IMR-90 (cell line): ENCODE data around the gene ZBTB38. TPM values are rescaled to one million over a fixed set of nuclear protein-coding genes. Genes with fewer than 3 reads are reported as not detected.

Experiments used
- ATAC-seq: fragments of 200-7000 bp; cut with Tn5 transposase; 2 replicates; pipeline ENCODE4 v1.9.1; 2020; ENCODE audit warnings: low read depth, mild to moderate bottlenecking, moderate library complexity
- BruUV-seq: library from RNA; stranded (reverse); fragments of 400-500 nt; replicated peaks from 2 replicates; lab custom pipeline; 2021; lab: Mats Ljungman, UMichigan
- CTCF ChIA-PET: fragments of 300-600 bp; formaldehyde crosslinking; extraction: SDS; loops from one replicate; lab custom pipeline; 2021; ENCODE audit warnings: antibody characterized with exemption; lab: Yijun Ruan, JAX
- POLR2A ChIA-PET: fragments of 300-600 bp; sonication (Branson Sonifier 250); formaldehyde crosslinking; loops from one replicate; lab custom pipeline; 2022; ENCODE audit warnings: antibody characterized with exemption; ENCODE audit not compliant: unreplicated experiment; lab: Charles Lee
- DNase-seq: peaks from one replicate; pipeline ENCODE4 v3.0.0; 2013
- H2AFZ ChIP-seq: replicated peaks from 2 replicates; pipeline ENCODE3; 2013; ENCODE audit warnings: low read length, mild to moderate bottlenecking; ENCODE audit not compliant: poor library complexity
- H2AK5ac ChIP-seq: 2 replicates; pipeline ENCODE4 v1.6.1; 2013; ENCODE audit warnings: low read depth, low read length, inconsistent platforms
- H2AK9ac ChIP-seq: replicated peaks from 2 replicates; pipeline ENCODE3; 2013; ENCODE audit warnings: mild to moderate bottlenecking, low read depth, low read length, moderate library complexity; ENCODE audit not compliant: poor library complexity
- H2BK120ac ChIP-seq: 2 replicates; pipeline ENCODE4 v1.6.1; 2013; ENCODE audit warnings: low read depth, low read length, inconsistent platforms
- H2BK15ac ChIP-seq: 3 replicates; pipeline ENCODE4 v1.6.1; 2013; ENCODE audit warnings: low read depth, low read length, inconsistent platforms
- H2BK20ac ChIP-seq: 2 replicates; pipeline ENCODE4 v1.6.1; 2013; ENCODE audit warnings: low read depth, mild to moderate bottlenecking, inconsistent platforms, low read length, moderate library complexity
- H2BK5ac ChIP-seq: 2 replicates; pipeline ENCODE4 v1.6.1; 2013; ENCODE audit warnings: mild to moderate bottlenecking, low read depth, low read length, inconsistent platforms; ENCODE audit not compliant: poor library complexity, severe bottlenecking
- H3K14ac ChIP-seq: replicated peaks from 2 replicates; pipeline ENCODE4 v1.6.1; 2013; ENCODE audit warnings: low read depth, low read length, inconsistent platforms
- H3K18ac ChIP-seq: 2 replicates; pipeline ENCODE4 v1.6.1; 2013; ENCODE audit warnings: low read depth, low read length, control low read depth
- H3K23ac ChIP-seq: 2 replicates; pipeline ENCODE4 v1.6.1; 2013; ENCODE audit warnings: low read depth, low read length, inconsistent platforms
- H3K27ac ChIP-seq: 2 replicates; pipeline ENCODE4 v1.5.1; 2013; ENCODE audit warnings: mild to moderate bottlenecking, control low read depth, low read length; ENCODE audit not compliant: insufficient read depth
- H3K27me3 ChIP-seq: 2 replicates; pipeline ENCODE4 v1.6.1; 2013; ENCODE audit warnings: low read length; ENCODE audit not compliant: control insufficient read depth, insufficient read depth
- H3K36me3 ChIP-seq: 2 replicates; pipeline ENCODE4 v1.6.1; 2013; ENCODE audit warnings: low read length, mixed read lengths; ENCODE audit not compliant: control insufficient read depth, insufficient read depth
- H3K4ac ChIP-seq: 2 replicates; pipeline ENCODE4 v1.6.1; 2013; ENCODE audit warnings: low read depth, low read length, inconsistent platforms
- H3K4me1 ChIP-seq: 2 replicates; pipeline ENCODE4 v1.6.1; 2013; ENCODE audit warnings: low read length, mixed read lengths; ENCODE audit not compliant: control insufficient read depth, insufficient read depth
- H3K4me2 ChIP-seq: 2 replicates; pipeline ENCODE4 v1.6.1; 2013; ENCODE audit warnings: low read depth, mild to moderate bottlenecking, control low read depth, low read length, moderate library complexity
- H3K4me3 ChIP-seq: 2 replicates; pipeline ENCODE4 v1.5.1; 2013; ENCODE audit warnings: low read depth, mild to moderate bottlenecking, control low read depth, low read length, moderate library complexity; ENCODE audit not compliant: insufficient read depth
- H3K56ac ChIP-seq: 2 replicates; pipeline ENCODE4 v1.6.1; 2013; ENCODE audit warnings: low read length, inconsistent platforms; ENCODE audit not compliant: insufficient read depth; ENCODE audit errors: extremely low read depth
- H3K79me1 ChIP-seq, 2 experiments: 2 replicates each; pipeline ENCODE4 v1.6.1; 2013; ENCODE audit warnings: low read length in 2 of 2, inconsistent platforms in 1 of 2, low read depth in 1 of 2
- H3K9ac ChIP-seq: 2 replicates; pipeline ENCODE4 v1.6.1; 2013; ENCODE audit warnings: low read depth, low read length, control low read depth
- H3K9me1 ChIP-seq: 2 replicates; pipeline ENCODE4 v1.6.1; 2013; ENCODE audit warnings: low read length, inconsistent platforms; ENCODE audit not compliant: insufficient read depth
- H3K9me3 ChIP-seq: 2 replicates; pipeline ENCODE4 v1.6.1; 2013; ENCODE audit warnings: low read length; ENCODE audit not compliant: control insufficient read depth, insufficient read depth
- H4K20me1 ChIP-seq: 2 replicates; pipeline ENCODE4 v1.6.1; 2013; ENCODE audit warnings: low read length, inconsistent platforms; ENCODE audit not compliant: insufficient read depth
- H4K5ac ChIP-seq: 2 replicates; pipeline ENCODE4 v1.6.1; 2013; ENCODE audit warnings: mild to moderate bottlenecking, low read depth, low read length, control low read depth
- H4K8ac ChIP-seq, 2 experiments: 2 replicates each; pipeline ENCODE4 v1.6.1; 2013; ENCODE audit warnings: low read depth in 2 of 2, low read length in 2 of 2, control low read depth in 1 of 2, inconsistent platforms in 1 of 2
- H4K91ac ChIP-seq: 2 replicates; pipeline ENCODE4 v1.6.1; 2013; ENCODE audit warnings: low read depth, low read length, inconsistent platforms; ENCODE audit not compliant: insufficient read depth
- MXI1 ChIP-seq: IDR thresholded peaks from 2 replicates; pipeline ENCODE4 v1.6.1; 2012; ENCODE audit warnings: low read depth, mild to moderate bottlenecking, low read length, moderate library complexity, borderline replicate concordance
- POLR2A ChIP-seq: IDR thresholded peaks from 2 replicates; pipeline ENCODE4 v1.6.1; 2012; ENCODE audit warnings: mild to moderate bottlenecking, low read depth, low read length
- WGBS, 2 experiments: methylation state at CpG; one replicate each; pipeline versions ENCODE4 v1.1.5 to v1.1.7; 2013; ENCODE audit warnings: missing lambda C conversion rate in 2 of 2; ENCODE audit not compliant: insufficient read length in 1 of 2; ENCODE audit errors: extremely low coverage in 2 of 2; 5-methylcytosine and 5-hydroxymethylcytosine counted together
- dilution Hi-C: fragments of 300-500 bp; cut with HindIII; formaldehyde crosslinking; loops from one replicate; pipeline ENCODE4 v1.14.3; 2018; ENCODE audit warnings: low sequenced_read_pairs; ENCODE audit not compliant: unreplicated experiment
- in situ Hi-C: fragments of 300-500 bp; cut with MboI; formaldehyde crosslinking; loops from 3 replicates; pipeline ENCODE4 v1.14.3; 2019; ENCODE audit warnings: low sequenced_read_pairs, inconsistent platforms, mixed read lengths
- intact Hi-C: fragments of 100-400 bp; cut with micrococcal nuclease; formaldehyde crosslinking; loops from 2 replicates; pipeline ENCODE4 v1.10.0; 2022
- polyA plus RNA-seq, 3 experiments: library from polyadenylated mRNA; depleted of rRNA; stranded (reverse); fragments of >200 nt; gene quantifications; 2 replicates each; pipeline ENCODE4 v1.2.3, GENCODE V29; 2012; ENCODE audit warnings: low replicate concordance in 1 of 3
- total RNA-seq: library from RNA; depleted of rRNA; stranded (reverse); fragments of >200 nt; gene quantifications from 2 replicates; pipeline ENCODE4 v1.2.3, GENCODE V29; 2012
- TF ChIP-seq, protein P1 (sequence below): conservative IDR thresholded peaks from 2 replicates; pipeline ENCODE4 v1.5.1; 2012; ENCODE audit warnings: mild to moderate bottlenecking, low read depth, low read length, improper control_type of control experiment

ZBTB38 gene
- total and polyA plus RNA-seq, 2 of the 4 experiments (the other 2 are of a cell fraction) = 44.9 to 274 TPM

DNA sequence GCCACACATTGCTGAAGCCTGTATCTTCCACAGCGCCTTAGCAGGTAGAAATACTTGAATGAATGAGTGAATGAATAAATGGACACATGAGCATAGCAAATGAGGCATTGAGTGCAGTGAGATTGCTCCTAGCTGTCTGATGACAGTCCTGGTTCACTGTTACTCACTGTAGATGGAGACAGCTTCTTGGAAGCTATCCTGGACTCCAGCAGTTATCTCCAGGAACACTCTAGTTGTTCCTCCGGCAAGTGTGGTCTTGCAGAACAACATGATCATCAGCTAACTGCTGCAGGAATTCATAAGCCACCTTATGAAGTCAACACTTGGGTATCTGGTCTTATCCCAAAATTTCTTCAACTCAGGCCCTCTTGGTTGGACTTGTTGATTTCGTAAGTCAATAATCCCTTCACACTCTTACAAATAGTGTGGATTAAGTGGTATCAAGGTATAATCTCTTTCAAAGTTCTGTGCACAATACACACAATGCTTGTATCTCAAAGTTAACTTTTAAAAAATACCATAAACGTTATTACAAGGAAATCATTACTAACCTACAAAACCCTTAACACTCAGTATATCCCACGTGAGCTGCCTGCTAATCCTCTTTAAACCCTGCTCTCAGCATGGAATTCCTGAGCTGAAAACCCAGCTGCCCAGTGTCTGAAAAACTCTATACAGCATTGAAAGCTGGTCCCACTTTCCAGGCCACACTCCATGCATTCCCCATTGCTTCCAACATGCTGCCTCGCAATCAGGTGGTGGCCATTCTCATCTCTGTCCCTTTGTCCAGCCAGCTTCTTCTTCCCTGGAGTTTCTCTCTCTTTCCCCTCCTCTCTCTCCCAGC, 14.4 kb upstream of the ZBTB38 start (continued):
- TF ChIP-seq, protein P1, sequence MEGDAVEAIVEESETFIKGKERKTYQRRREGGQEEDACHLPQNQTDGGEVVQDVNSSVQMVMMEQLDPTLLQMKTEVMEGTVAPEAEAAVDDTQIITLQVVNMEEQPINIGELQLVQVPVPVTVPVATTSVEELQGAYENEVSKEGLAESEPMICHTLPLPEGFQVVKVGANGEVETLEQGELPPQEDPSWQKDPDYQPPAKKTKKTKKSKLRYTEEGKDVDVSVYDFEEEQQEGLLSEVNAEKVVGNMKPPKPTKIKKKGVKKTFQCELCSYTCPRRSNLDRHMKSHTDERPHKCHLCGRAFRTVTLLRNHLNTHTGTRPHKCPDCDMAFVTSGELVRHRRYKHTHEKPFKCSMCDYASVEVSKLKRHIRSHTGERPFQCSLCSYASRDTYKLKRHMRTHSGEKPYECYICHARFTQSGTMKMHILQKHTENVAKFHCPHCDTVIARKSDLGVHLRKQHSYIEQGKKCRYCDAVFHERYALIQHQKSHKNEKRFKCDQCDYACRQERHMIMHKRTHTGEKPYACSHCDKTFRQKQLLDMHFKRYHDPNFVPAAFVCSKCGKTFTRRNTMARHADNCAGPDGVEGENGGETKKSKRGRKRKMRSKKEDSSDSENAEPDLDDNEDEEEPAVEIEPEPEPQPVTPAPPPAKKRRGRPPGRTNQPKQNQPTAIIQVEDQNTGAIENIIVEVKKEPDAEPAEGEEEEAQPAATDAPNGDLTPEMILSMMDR = no peak
- TF ChIP-seq MXI1 = no peak
- TF ChIP-seq POLR2A = no peak

DNA sequence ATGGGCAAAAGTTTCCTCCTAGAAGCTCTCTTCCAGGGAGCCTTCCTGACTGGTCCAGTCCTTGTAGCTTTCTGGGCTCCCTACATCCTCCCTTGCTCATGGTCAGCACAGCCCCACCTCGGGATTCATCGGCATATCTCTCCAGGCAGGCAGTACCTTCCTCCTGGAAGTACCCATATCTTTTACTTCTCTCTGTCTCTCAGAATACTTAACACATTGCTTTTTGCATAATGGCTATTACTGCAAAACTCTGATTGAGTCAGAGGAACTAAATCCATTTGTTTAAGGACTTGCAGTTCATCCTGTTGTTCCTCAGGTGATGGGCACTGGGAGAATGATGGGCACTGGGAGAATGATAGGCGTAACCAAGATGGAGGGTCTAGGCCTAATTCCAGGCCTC, 13.8 kb upstream of the ZBTB38 start:
- H3K56ac ChIP-seq = no peak overlapping the region
- DNase-seq = no peak

More for the DNA sequence above, 13.8 kb upstream of the ZBTB38 start:
- H4K8ac ChIP-seq = no peak overlapping the region
- intact Hi-C loops (no loop called here), dilution Hi-C loops (no loop called here), in situ Hi-C loops (no loop called here)
- H3K4me2 ChIP-seq = no peak overlapping the region
- H4K20me1 ChIP-seq = no peaks in the 10 kb centered on the region
- WGBS, 2 experiments = no CpG with 5 or more reads among the region's 3 CpGs
- CTCF ChIA-PET = no interaction called here
- no peak overlapping the region for H2BK5ac ChIP-seq
- no peak overlapping the region for H2AFZ ChIP-seq
- H3K18ac ChIP-seq = 0 out of 2 replicates have a peak overlapping the region, but pooled peaks have one; percentile 49
- no peak overlapping the region for H3K23ac ChIP-seq
- no peak overlapping the region for H2AK5ac ChIP-seq
- no peak overlapping the region for H2AK9ac ChIP-seq
- POLR2A ChIA-PET = no interaction called here
- no peak overlapping the region; the same call in 1 of the 2 replicates for H3K4ac ChIP-seq
- peak overlapping the region; percentile 36; the same call in 1 of the 2 replicates for H4K5ac ChIP-seq
- no peaks in the 10 kb centered on the region for H3K9me3 ChIP-seq
- H3K36me3 ChIP-seq = no peaks in the 10 kb centered on the region
- no TSS peak for BruUV-seq
- H2BK15ac ChIP-seq = no peak overlapping the region; the same call in 2 of the 3 replicates
- no peak overlapping the region for H3K27ac ChIP-seq
- H3K4me3 ChIP-seq = no peak overlapping the region
- no peaks in the 10 kb centered on the region for H3K79me1 ChIP-seq
- peaks cover 9% of the 10 kb centered on the region for H3K4me1 ChIP-seq
- H2BK20ac ChIP-seq = no peak overlapping the region
- no peak overlapping the region for H2BK120ac ChIP-seq
- H4K91ac ChIP-seq = peak overlapping the region; percentile 32; the same call in 1 of the 2 replicates
- TF ChIP-seq, protein P1 = no peak
- peaks cover 3% of the 10 kb centered on the region; the same call in 1 of the 2 replicates for H3K9me1 ChIP-seq
- H3K14ac ChIP-seq = no peak overlapping the region
- no peak overlapping the region for H3K9ac ChIP-seq
- ATAC-seq = no peak
- H3K27me3 ChIP-seq = no peaks in the 10 kb centered on the region
